ENCODE data around the gene ATP8A1.
"Not testable (repeated sequence)": the region's sequence is repeated elsewhere in the genome, so short reads cannot be mapped to it uniquely, and the experiment has no call there.

The ATP8A1 gene

GRCh38 chr4:42656944-42657792 lies at the start of gene ATP8A1:
TSS of gene ATP8A1 (minus strand) at chr4:42657105. CDS start at chr4:42656873, 232 bp downstream.
- H3K9ac ChIP-seq (ENCODE audit: insufficient read length, low read depth): peak within 1 kb of the TSS; percentile 75
- TF ChIP-seq ZNF274 (IDR thresholded peaks at IDR 0.05; ENCODE audit: low read depth, low read length) (no peak), SUZ12 (IDR thresholded peaks at IDR 0.05; ENCODE audit: extremely low read depth, insufficient read depth, insufficient read length) (no peak), YY1 (IDR thresholded peaks at IDR 0.05; ENCODE audit: insufficient read depth, insufficient read length) (no peak)
- H3K4me3 ChIP-seq (ENCODE audit: insufficient read length, low read depth): peak within 1 kb of the TSS; percentile 71
- peak; percentile 81 for DNase-seq (ENCODE audit: low read depth, low spot score)
- peaks cover 17% of the 10 kb centered on the region for H3K27me3 ChIP-seq (ENCODE audit: insufficient read depth, insufficient read length)
- H3K4me1 ChIP-seq (ENCODE audit: insufficient read depth, insufficient read length): no peaks in the 10 kb centered on the region
- H3K36me3 ChIP-seq (ENCODE audit: insufficient read depth, insufficient read length, low read length): no peaks in the 10 kb centered on the region
- no peaks in the 10 kb centered on the region for H3K9me3 ChIP-seq (ENCODE audit: insufficient read depth, low read length)

GRCh38 chr4:42706086-42706485 lies 49.2 kb upstream of the ATP8A1 start:
- Histone ChIP-seq H3K9ac (ENCODE audit: insufficient read length, low read depth) (no peak overlapping the region), H3K9me3 (ENCODE audit: insufficient read depth, low read length) (no peaks in the 10 kb centered on the region; the same call in 1 of the 2 replicates), H3K27me3 (ENCODE audit: insufficient read depth, insufficient read length) (no peaks in the 10 kb centered on the region), H3K36me3 (ENCODE audit: insufficient read depth, insufficient read length, low read length) (no peaks in the 10 kb centered on the region), H3K4me1 (ENCODE audit: insufficient read depth, insufficient read length) (no peaks in the 10 kb centered on the region), H3K4me3 (ENCODE audit: insufficient read length, low read depth) (no peak overlapping the region)
- no peak for TF ChIP-seq ZNF274 (IDR thresholded peaks at IDR 0.05; ENCODE audit: low read depth, low read length)
- TF ChIP-seq SUZ12 (IDR thresholded peaks at IDR 0.05; ENCODE audit: extremely low read depth, insufficient read depth, insufficient read length): no peak
- no peak for TF ChIP-seq YY1 (IDR thresholded peaks at IDR 0.05; ENCODE audit: insufficient read depth, insufficient read length)
- DNase-seq (ENCODE audit: low read depth, low spot score): no peak

GRCh38 chr4:42703813-42704212 lies 46.9 kb upstream of the ATP8A1 start:
- Histone ChIP-seq H3K4me1 (ENCODE audit: insufficient read depth, insufficient read length) (no peaks in the 10 kb centered on the region), H3K9me3 (ENCODE audit: insufficient read depth, low read length) (no peaks in the 10 kb centered on the region; the same call in 1 of the 2 replicates), H3K9ac (ENCODE audit: insufficient read length, low read depth) (no peak overlapping the region), H3K4me3 (ENCODE audit: insufficient read length, low read depth) (no peak overlapping the region), H3K27me3 (ENCODE audit: insufficient read depth, insufficient read length) (no peaks in the 10 kb centered on the region), H3K36me3 (ENCODE audit: insufficient read depth, insufficient read length, low read length) (no peaks in the 10 kb centered on the region)
- TF ChIP-seq YY1 (IDR thresholded peaks at IDR 0.05; ENCODE audit: insufficient read depth, insufficient read length) (no peak), SUZ12 (IDR thresholded peaks at IDR 0.05; ENCODE audit: extremely low read depth, insufficient read depth, insufficient read length) (no peak), ZNF274 (IDR thresholded peaks at IDR 0.05; ENCODE audit: low read depth, low read length) (no peak)
- no peak for DNase-seq (ENCODE audit: low read depth, low spot score)

- TF ChIP-seq SUZ12 (IDR thresholded peaks at IDR 0.05; ENCODE audit: extremely low read depth, insufficient read depth, insufficient read length): no peak
- H3K27me3 ChIP-seq (ENCODE audit: insufficient read depth, insufficient read length): no peaks in the 10 kb centered on the region
- H3K9me3 ChIP-seq (ENCODE audit: insufficient read depth, low read length): no peaks in the 10 kb centered on the region; the same call in 1 of the 2 replicates
- no peak overlapping the region for H3K4me3 ChIP-seq (ENCODE audit: insufficient read length, low read depth)
- no peak overlapping the region for H3K9ac ChIP-seq (ENCODE audit: insufficient read length, low read depth)
- H3K36me3 ChIP-seq (ENCODE audit: insufficient read depth, insufficient read length, low read length): no peaks in the 10 kb centered on the region
- H3K4me1 ChIP-seq (ENCODE audit: insufficient read depth, insufficient read length): no peaks in the 10 kb centered on the region
- no peak for DNase-seq (ENCODE audit: low read depth, low spot score)
Measured at GRCh38 chr4:42702895-42703294, 46.0 kb upstream of the ATP8A1 start.

GRCh38 chr4:42701780-42702179 lies 44.9 kb upstream of the ATP8A1 start:
- not testable (repeated sequence) for H3K9ac ChIP-seq (ENCODE audit: insufficient read length, low read depth); H3K9me3 ChIP-seq (ENCODE audit: insufficient read depth, low read length); H3K36me3 ChIP-seq (ENCODE audit: insufficient read depth, insufficient read length, low read length); H3K27me3 ChIP-seq (ENCODE audit: insufficient read depth, insufficient read length); H3K4me1 ChIP-seq (ENCODE audit: insufficient read depth, insufficient read length); DNase-seq (ENCODE audit: low read depth, low spot score); H3K4me3 ChIP-seq (ENCODE audit: insufficient read length, low read depth)

GRCh38 chr4:42690537-42690936 lies 33.6 kb upstream of the ATP8A1 start:
- H3K9me3 ChIP-seq (ENCODE audit: insufficient read depth, low read length): no peaks in the 10 kb centered on the region
- no peak overlapping the region for H3K4me3 ChIP-seq (ENCODE audit: insufficient read length, low read depth)
- TF ChIP-seq YY1 (IDR thresholded peaks at IDR 0.05; ENCODE audit: insufficient read depth, insufficient read length) (no peak), SUZ12 (IDR thresholded peaks at IDR 0.05; ENCODE audit: extremely low read depth, insufficient read depth, insufficient read length) (no peak), ZNF274 (IDR thresholded peaks at IDR 0.05; ENCODE audit: low read depth, low read length) (no peak)

GRCh38 chr4:42683393-42683792 lies 26.5 kb upstream of the ATP8A1 start:
- TF ChIP-seq YY1 (IDR thresholded peaks at IDR 0.05; ENCODE audit: insufficient read depth, insufficient read length) (no peak), SUZ12 (IDR thresholded peaks at IDR 0.05; ENCODE audit: extremely low read depth, insufficient read depth, insufficient read length) (no peak), ZNF274 (IDR thresholded peaks at IDR 0.05; ENCODE audit: low read depth, low read length) (no peak)
- Histone ChIP-seq H3K9me3 (ENCODE audit: insufficient read depth, low read length) (no peaks in the 10 kb centered on the region), H3K9ac (ENCODE audit: insufficient read length, low read depth) (no peak overlapping the region), H3K36me3 (ENCODE audit: insufficient read depth, insufficient read length, low read length) (no peaks in the 10 kb centered on the region), H3K4me1 (ENCODE audit: insufficient read depth, insufficient read length) (no peaks in the 10 kb centered on the region), H3K4me3 (ENCODE audit: insufficient read length, low read depth) (no peak overlapping the region), H3K27me3 (ENCODE audit: insufficient read depth, insufficient read length) (no peaks in the 10 kb centered on the region)
- DNase-seq (ENCODE audit: low read depth, low spot score): no peak

More at GRCh38 chr4:42690537-42690936, 33.6 kb upstream of the ATP8A1 start:
- H3K9ac ChIP-seq (ENCODE audit: insufficient read length, low read depth): no peak overlapping the region
- H3K36me3 ChIP-seq (ENCODE audit: insufficient read depth, insufficient read length, low read length): no peaks in the 10 kb centered on the region
- DNase-seq (ENCODE audit: low read depth, low spot score): no peak
- H3K4me1 ChIP-seq (ENCODE audit: insufficient read depth, insufficient read length): no peaks in the 10 kb centered on the region
- H3K27me3 ChIP-seq (ENCODE audit: insufficient read depth, insufficient read length): no peaks in the 10 kb centered on the region

Measured in NT2/D1 (cell line).